Left cardiac atrium (tissue), 4 donors: ENCODE measurements around the gene CIC. TPM values are rescaled to one million over a fixed set of nuclear protein-coding genes. Genes with fewer than 3 reads are reported as not detected.
A peak's percentile ranks its signal among the peaks of the same experiment; 100 is the strongest.

ENCODE experiments used
- ATAC-seq, 2 donors: fragments of 200-7000 bp; cut with Tn5 transposase; one replicate each; pipeline ENCODE4 v1.9.1; 2020; ENCODE audit warnings: mild to moderate bottlenecking in 2 of 2, moderate library complexity in 2 of 2
- DNase-seq: peaks from one replicate; pipeline ENCODE4 v3.0.0-alpha.2; 2020
- intact Hi-C, 2 donors: fragments of 100-400 bp; cut with DNase I; formaldehyde crosslinking; loops; one replicate each; pipeline versions ENCODE4 v1.14.1 to v1.15.1; 2022 to 2023
- total RNA-seq, 2 donors: library from RNA; stranded (reverse); fragmentation: NEBNext Ultra II Directional; extraction: Animal tissue kit (Norgen Biotek cat#: 25700); gene quantifications; one replicate each; pipeline ENCODE4 v1.2.1, GENCODE V29; 2021
- donor health status: DM: no; HTN: yes; CAD: no.
- donor health status: DM: no; HTN: yes; CAD: no; lungs with severe emphysema.
- donor health status: DM: yes; HTN: yes; CAD: no.
- donor health status: Dilated cardiomyopathy.

Gene CIC
- total RNA-seq, 2 donors from 2014 or later = 34.7 to 42.1 TPM

- DNase-seq = peak; percentile 15
- intact Hi-C loops = no loop called here
- no peak for ATAC-seq
Measured at GRCh38 chr19:42272989-42273406, 3.9 kb downstream of the CIC start.

GRCh38 chr19:42273407-42274064, 4.5 kb downstream of the CIC start:
- ATAC-seq (no peak), DNase-seq (peak; percentile 22)
- intact Hi-C loops = no loop called here

DNA sequence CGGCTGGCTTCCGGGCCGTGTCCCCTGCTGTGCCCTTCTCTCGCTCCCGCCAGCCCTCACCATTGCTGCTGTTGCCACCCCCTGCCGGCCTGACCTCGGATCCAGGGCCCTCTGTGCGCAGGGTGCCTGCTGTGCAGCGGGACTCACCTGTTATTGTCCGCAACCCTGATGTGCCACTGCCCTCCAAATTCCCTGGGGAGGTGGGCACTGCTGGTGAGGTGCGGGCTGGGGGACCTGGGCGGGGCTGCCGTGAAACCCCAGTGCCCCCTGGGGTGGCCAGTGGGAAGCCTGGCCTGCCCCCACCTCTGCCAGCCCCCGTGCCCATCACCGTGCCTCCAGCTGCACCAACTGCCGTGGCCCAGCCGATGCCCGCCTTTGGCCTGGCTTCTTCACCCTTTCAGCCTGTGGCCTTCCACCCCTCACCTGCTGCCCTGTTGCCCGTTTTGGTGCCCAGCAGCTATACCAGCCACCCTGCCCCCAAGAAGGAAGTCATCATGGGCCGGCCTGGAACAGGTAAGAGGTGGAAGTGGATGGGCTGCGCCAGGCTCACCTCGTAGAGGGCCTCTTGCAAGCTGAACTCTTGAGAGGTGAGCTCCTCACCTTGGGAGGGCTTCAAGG, 5.1 kb downstream of the CIC start:
- DNase-seq = no peak
- intact Hi-C loops = no loop called here
- ATAC-seq = no peak

DNA sequence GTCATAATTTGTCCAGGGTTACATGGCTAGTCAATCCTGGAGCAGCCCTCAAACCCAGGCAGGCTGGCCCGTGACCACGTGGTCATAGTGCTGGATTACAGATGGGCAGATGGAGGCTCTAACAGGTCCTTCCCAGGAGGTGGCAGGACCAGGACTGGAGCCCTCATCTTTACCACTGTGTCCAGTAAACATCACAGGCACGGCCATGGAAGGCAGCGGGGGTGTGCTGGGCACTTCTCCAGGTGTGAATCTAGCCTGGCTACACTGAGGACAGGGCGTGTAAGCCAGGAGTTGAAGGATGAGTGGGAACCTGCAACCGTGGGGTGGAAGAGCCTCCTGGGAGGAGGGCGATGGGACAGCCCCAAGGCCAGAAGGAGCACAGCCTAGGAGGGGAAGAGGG, 6.1 kb downstream of the CIC start:
- ATAC-seq = no peak
- no peak for DNase-seq
- intact Hi-C loops = no loop called here

DNA sequence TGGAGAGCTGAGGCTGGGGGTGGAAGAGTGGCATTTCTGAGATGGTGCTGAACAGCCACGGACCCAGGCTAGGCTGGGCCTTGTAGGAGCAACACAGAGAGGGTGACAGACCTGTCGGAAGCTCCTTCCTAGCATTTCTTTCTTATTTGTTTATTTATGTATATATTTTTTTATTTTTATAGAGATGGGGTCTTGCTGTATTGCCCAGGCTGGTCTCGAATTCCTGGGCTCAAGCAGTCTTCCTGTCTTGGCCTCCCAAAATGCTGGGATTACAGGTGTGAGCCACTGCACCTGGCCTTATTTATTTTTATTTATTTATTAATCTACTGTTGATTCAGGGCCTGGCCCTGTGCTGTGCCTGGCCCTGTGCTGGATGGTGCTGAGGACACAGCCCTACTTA, 6.5 kb downstream of the CIC start:
- ATAC-seq = no peak
- intact Hi-C loops = no loop called here
- no peak for DNase-seq

- DNase-seq (no peak), ATAC-seq (no peak)
- intact Hi-C loops = no loop called here
Measured at GRCh38 chr19:42276284-42276683, 7.2 kb downstream of the CIC start.

GRCh38 chr19:42276821-42277220, 7.8 kb downstream of the CIC start:
- ATAC-seq = no peak

DNA sequence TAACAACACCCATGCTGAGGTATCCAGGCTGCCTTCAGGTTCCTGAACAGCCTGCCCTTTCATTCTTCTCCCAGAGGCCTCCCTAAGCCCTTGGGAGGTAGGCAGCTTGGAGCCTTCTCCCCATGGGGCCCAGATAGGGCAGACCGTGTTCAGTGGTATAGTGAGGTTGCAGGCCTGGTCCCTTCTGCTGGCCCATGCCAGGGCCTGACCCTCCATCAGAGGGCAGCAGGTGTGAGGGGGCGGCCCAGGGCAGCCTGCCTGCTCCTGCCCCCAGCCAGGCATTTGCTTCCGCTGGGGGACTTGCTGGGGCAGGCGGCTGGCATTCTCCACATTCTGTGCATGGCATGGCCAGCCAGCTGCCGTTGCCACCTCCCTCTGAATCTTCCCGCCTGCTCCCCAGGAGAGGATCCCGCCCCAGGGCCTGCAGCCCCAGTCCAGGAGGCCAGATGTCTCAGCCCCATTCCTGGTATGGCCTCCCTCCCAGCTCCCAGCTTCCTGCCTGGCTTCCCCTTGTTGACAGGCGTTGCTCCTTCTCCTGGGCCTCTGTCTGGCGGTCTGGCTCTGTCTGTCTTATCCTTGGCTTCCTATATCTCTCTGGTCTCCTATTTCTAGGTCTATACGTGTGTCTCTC, 8.9 kb downstream of the CIC start:
- ATAC-seq = no peak
- intact Hi-C loops = loop anchor here in 1 of 2 donors (2.0 kb wide), 1 partner anchor 33 kb away; no protein-coding TSS in a partner anchor
- no peak for DNase-seq

More at GRCh38 chr19:42276821-42277220, 7.8 kb downstream of the CIC start:
- intact Hi-C loops = no loop called here
- DNase-seq = no peak

DNA sequence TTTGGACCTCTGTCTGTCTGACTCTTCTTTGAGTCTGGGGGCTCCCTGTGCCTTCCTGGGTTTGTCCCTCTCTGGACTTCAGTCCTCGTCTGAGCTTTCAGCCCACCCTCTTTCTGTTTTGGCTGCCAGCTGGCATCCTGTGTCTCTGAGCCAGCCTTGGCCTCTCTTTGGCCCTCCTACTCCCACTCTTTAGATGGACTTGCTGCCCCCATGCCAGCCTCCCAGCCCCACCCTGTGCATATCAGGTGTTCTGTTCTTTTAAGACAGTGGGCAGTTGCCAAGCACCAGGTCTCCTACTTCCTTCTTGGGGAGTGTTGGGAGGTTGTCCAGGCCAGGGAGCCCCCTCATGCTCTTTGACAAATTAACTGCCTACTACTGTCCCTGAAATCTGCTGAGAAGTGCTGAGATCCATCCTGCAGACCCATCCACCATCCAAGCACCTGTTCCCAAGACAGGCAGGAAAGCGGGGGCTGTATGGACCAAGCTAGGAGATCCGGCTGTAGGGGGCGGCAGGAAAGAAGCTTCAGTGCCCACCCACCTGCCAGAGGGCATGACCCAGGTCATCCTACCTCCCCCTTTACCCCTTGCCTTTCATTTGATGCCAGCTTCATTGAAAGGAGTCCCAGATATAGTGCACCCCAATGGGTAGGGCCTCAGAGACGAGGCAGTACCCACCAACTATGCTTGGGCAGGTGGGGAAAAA, 9.6 kb downstream of the CIC start:
- no peak for ATAC-seq
- intact Hi-C loops = loop anchor here in 1 of 2 donors (2.0 kb wide), 1 partner anchor 34 kb away; no protein-coding TSS in a partner anchor
- no peak for DNase-seq

DNA sequence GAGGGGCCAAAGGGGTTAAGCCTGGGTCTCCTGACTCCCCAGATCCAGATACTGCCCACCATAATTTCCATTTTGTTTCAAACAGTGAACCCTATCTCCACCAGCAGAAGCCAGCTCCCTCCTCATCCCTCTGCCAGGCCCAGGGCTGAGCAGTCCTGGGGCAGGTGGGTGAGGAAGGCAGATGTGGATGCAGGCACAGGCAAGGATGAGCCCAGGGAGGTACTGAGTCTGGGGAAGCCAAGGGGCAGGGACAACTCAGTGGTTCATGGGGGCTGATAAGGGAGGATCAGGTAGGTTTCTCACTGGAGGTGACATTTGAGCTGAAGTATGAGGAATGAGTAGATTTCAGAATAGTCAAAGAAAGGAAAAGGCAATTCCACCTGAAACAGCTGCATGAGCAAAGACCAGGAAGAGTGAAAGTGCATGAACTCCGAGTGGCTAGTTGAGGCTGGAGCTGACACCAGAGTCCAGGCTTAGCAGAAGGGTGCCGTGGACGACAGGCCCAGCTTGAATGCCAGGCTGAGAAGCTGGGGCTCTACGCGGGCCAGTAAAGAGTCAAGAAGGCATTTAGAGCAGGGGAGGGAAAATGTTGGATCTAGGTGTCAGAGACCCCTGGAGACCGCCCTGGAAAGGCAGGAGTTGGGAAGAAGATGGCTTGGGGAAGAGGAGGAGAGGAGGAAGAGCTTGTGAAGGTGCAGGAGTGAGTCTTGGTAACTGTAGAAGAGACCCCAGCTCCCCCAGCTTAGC, 10.3 kb downstream of the CIC start:
- intact Hi-C loops = loop anchor here in 1 of 2 donors (2.0 kb wide), 1 partner anchor 35 kb away; no protein-coding TSS in a partner anchor
- DNase-seq (no peak), ATAC-seq (no peak)

DNA sequence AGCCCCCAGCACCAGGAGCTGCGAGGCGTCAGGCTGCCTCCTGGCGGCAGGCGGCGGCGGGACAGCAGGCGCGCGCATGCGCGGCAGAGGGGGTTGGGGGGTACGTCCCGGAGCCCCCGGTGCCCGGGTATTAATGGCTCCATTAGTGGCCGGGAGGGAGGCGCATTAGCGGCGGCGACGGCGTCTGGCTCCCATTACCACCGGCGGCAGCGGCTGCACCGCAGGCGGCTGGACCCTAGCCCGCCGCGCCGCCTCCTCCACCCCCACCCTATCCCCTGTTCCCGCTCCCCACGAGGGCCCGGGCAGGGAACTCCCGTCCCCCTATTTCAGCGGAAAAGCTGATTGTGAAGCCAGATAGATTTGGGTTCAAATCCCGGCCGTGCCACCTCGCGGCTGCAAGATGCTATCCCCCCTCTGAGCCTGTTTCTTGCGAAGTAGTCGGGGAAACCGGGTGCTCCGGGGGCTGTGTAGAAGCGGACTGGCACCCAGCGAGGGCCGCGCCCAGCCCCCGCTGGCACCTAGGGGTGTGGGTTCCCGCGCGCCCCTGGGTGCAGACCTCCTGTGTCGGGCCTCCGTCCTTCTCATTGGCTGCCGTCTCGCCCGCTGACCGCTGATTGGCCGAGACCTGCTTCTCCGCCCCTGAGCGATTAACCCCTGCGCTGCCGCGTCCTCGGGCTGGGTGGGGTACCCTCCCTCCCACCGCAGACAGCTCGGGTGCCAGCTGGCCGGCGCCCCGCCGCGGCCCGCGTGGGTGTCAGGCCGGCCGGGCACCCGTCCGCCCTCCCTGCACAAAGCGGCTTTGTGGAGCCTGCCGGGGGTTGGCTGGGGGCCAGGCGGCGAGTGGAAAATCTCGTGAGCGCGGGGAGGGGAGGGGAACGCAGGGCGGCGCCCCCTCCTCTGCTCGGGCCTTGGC, 11.1 kb downstream of the CIC start:
- ATAC-seq = peak; percentile 69 to 78
- DNase-seq = peak; percentile 96
- intact Hi-C loops = loop anchor here in 1 of 2 donors (2.0 kb wide), 1 partner anchor 35 kb away; no protein-coding TSS in a partner anchor

DNA sequence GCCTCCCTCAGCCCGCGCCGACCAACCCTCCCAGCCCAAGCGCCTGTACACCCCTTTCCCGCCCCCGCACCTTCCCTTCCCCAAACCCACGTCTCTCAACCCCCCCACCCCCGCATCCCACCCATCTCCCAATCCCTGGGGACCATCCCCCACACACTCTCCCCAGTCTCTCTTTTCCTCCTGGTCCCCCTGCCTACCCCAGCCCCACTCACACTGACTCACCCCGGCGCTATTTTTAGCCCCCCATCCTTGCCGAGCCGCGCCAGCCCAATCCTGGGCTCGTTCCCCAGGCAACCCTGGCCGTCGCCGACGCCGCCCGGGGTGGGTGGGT, 11.7 kb downstream of the CIC start:
- intact Hi-C loops = no loop called here
- ATAC-seq (peak; percentile 17 to 50), DNase-seq (no peak)

- peak in 1 of 2 donors; percentile 0 for ATAC-seq
- intact Hi-C loops = no loop called here
Measured at GRCh38 chr19:42281146-42281826, 12.2 kb downstream of the CIC start.

GRCh38 chr19:42281827-42282762, 13.0 kb downstream of the CIC start:
- DNase-seq = no peak
- no peak for ATAC-seq
- intact Hi-C loops = no loop called here

More at GRCh38 chr19:42281146-42281826, 12.2 kb downstream of the CIC start:
- DNase-seq = peak; percentile 74

DNA sequence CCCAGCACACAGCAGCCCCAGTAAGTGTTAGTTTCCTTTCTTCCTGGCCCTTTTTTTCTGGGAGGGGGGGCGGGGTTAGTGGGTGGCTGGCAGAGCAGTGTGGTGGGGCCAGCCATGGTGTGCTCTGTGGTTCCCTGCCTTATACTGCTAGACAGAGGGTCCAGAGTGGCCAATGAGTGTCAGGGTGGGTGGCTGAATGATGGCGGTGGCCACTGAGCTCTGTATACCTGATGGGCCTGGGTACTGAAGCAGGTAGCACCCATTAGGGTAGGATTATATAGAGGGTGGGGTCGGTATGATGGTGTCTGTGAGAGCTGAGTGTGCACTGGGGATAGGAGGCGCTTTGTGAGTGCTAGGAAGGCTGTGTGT, 13.8 kb downstream of the CIC start:
- intact Hi-C loops = no loop called here
- DNase-seq = no peak
- no peak for ATAC-seq
